Measurements from ENCODE around the gene PDZD4. TPM values are rescaled to one million over a fixed set of nuclear protein-coding genes. Genes with fewer than 3 reads are reported as not detected.

PDZD4 gene
- total RNA-seq, 2 donors from 2014 or later = 1.0 to 3.8 TPM

DNA sequence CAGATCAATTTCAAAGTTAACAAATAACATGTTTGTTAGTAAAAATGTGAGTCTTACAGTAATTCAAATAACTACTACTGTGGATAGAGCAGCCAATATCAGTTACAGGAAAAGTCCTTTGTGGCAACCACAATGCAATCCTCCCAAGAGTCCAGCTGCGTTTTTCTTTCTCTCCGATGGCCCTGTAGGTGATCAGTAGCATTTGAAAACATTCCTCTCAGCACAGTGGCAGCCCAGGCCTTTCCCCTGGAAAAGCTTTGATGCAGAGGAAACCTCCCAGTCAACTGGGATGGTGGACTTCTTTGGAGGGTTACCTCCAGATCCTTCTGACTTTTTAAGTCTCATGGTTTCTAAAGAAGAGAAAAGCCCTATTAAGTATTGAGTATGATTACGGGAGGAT, 18.0 kb upstream of the PDZD4 start:
- no peak for DNase-seq
- no peak for ATAC-seq
- intact Hi-C loops (cut with DNase I, micrococcal nuclease) = no loop called here

DNA sequence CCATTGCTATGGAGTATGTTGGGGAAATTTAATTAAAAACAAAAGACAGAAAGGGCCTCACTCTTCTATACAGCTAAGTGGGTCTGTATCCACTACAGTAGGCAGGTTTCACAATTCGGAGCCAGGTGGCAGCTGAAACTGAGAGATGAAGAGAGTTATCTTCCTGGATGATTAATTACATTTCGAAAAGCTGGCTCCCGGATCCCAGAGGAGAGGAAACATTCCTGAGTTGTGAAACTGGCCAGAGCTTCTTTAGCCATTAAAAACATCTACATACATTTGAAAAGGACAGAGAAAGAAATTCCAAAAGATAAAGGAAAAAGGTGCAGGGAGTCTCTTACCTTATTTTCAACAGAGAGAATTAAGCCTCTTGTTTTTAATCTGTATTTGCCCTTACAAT, 15.5 kb upstream of the PDZD4 start:
- no peak for ATAC-seq
- no peak for DNase-seq
- intact Hi-C loops (cut with DNase I, micrococcal nuclease) = no loop called here

DNA sequence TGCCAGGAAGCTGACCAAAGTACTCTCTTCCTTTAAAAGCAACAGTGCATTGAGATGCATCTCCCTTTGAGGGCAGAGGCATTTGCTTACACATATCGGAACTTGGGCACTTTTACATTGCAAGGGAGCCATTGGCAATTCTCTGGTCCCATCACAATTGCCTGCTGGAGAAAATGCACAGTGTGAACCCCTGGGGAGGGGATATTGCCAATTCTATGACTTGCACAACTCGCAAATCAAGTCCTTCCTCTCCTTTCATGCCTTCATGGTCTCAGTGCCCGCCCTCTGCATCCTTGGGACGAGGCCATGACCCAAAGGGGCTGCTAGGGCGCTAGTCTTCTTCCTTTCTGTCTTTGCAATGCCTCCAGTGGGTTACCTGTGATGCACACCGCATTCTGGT, 14.9 kb upstream of the PDZD4 start:
- no peak for DNase-seq
- no peak for ATAC-seq
- intact Hi-C loops (cut with DNase I, micrococcal nuclease) = no loop called here

DNA sequence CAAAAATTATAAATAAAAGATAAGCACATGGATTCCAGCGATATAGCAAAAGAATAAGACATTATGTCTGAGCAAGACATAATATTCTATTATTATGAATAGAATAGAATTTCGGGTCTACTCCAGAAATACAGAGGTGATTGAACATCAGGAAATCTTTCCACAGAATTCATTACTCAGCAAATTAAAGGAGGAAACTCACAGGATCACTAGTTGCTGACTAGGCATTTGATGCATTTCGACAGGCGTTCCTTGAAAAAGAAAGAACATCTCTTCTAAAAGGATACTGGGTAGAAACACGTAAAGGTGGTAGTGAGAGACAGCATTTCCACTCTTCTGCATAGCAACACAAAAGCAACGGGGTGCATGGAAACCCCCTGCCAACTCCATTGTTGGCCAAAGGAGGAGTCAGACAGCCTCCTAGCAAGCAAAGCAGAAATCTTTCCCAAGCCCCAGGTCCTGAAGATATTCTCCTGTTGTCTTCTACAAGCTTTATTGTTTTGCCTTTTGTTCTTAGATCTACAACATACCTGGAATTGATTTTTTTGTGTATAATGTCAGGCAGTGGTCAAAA, 14.3 kb upstream of the PDZD4 start:
- no peak for ATAC-seq
- intact Hi-C loops (cut with DNase I, micrococcal nuclease) = no loop called here
- DNase-seq = no peak

DNA sequence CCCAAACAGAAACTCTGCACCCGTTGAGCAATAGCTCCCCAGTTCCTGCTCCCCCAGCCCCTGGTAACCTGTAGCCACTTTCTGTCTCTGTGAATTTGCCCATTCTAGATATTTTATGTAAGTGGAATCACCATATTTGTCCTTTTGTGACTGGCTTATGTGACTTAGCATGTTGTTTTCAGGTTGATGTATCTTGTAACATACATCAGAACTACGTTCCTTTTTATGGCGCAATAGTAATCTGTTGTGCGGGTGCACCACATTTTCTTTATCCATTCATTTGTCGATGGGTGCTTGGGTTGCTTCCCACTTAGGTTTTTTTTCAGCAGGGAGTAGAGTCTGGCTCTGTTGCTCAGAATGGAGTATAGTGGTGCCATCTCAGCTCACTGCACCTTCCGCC, 6.6 kb upstream of the PDZD4 start:
- ATAC-seq (no peak), DNase-seq (no peak)
- intact Hi-C loops (cut with DNase I, micrococcal nuclease) = no loop called here

DNA sequence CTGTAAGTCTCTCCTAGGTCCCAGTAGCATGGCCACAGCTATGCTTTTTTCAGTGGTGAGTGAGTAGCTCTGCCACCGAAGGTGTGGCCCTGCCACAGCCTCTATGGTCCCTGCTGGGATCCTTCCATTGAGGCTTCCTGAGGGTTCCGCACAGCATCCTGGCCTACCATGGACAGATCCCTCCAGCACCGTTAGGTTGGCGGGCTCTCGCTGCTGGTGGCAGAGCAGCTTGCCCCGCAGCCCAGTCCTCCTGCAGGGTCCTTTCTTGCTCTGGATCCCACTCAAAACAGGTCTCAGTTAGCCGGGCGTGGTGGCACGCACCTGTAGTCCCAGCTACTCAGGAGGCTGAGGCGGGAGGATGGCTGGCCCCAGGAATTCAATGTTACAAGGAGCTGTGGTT, 2.4 kb upstream of the PDZD4 start:
- ATAC-seq (no peak), DNase-seq (no peak)
- intact Hi-C loops (cut with DNase I, micrococcal nuclease) = no loop called here

DNA sequence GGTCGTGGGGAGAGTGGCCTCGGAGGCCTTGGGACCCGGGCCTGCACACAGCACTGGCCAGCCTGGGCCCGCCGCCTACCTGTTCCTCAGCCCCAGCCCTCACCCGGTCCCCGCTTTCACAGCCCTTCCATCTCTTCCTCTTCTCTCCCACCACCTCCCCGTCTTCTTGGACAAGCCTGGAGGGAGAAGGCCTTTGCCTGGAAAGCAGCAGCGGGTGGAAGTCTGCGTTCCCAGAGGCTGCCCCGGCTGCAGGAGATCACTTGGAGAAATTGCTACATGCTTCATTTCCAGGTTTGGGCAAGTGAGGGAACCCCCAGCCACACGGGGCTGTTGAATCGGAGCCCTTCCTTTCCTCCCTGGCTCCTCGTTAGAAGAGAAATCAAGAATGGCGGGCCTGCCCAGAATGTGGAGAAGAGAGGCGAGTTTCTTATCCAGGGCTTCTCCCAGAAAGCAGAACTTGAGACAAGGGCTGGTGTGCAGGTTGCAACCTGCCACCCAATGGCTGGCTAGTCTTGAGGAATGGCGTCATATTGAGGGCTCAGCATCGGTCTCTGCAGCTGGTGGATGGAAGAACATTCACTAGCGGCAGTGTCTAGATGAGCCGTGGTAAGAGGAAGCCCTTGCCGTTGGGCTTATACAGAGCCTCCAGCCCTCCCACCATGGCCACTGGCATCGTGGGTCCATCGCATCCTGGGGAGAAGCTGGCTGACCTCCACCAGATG, 1.2 kb upstream of the PDZD4 start:
- no peak for DNase-seq
- no peak for ATAC-seq
- intact Hi-C loops (cut with DNase I, micrococcal nuclease) = no loop called here

DNA sequence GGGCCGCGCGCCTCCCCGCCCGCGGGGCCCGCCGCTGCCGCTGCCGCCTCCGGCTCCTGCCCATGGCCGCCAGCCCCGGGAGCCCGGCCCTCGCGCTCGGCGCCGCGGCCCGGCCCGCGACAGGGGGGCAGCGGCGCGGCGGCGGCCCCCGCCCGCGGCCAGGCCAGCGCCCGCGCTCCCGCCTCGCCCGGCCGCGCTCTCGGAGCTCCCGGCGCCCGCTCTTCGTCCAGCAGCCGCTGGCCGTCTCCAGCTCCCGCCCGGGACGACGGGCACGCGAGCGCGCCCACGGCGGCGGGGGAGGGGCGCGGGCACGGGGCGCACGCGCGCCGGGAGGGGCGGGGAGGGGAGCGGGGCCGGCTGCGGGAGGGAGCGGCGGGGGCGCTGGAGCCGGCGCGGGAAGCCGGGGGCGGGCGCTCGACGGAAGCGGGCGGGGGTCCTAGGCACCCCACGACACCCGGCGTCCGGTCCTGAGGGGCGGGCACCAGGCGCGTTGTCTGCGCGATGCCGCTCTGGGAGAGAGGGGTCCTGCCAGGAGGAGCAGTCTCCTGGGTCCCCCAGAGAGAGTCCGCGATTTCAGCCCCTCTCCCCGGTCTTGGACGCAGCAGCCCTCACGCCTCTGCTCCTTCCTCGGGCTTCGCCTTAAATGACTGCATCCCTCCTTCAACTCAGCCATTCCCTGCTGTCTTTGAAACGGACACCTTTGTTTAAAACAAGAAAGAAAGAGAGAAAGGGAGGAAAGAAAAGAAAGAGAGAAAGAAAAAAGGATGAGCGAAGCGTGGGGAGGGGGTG, 490 bp upstream of the PDZD4 start:
- DNase-seq = no peak
- intact Hi-C loops (cut with DNase I, micrococcal nuclease) = no loop called here
- ATAC-seq = no peak

DNA sequence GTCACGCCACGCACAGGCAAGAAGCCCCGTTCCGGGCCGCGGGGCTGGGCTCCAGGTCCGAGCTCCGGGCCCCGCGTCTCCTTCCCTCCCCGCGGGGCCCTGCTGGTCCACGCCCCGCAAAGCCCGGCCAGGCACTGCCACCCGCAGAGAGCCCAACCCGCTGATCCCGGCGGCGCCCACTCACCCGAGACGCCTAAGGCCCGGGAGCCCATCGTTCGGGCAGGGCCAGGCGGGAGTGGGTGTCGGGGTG, 870 bp downstream of the PDZD4 start:
- intact Hi-C loops (cut with DNase I, micrococcal nuclease) = no loop called here
- no peak for DNase-seq
- ATAC-seq = no peak

DNA sequence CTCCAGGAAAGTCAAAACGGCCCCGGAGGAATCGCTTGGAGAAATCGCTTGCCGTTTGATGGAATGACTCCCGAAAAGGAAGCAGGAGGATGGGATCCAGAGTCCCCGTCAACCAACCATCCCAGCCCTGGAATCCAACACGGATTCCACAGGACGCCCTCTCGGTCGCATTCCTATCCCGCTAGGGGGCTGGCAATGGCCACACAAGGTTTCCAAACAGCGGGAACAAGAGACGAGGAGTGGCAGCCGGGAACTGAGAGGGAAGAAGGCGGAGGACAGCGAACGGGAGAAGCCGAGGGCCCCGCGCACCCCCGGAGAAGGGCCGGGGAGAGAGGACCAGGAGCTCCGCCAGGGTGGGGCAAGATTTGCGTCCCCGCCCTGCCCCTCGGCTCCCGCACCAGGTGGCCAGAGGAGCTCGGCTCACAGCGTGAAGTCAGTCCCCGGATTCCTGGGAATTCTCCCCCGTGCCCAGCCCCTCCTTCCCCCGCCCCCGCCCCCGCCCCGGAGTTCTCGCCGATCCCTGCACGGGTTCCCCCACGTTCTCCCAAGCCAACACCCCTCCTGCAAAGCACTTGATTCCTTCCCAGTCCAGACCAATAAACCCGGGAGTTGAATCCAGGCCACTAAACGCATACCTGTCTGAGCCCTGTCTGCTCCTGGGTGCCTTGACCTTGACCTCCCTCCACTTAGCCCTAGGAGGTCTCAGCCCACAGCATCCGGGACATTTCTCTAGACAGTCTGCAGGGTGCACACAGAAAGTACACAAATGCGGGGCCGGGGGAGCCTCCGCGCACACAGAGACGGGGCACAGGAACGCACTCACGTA, 1.4 kb downstream of the PDZD4 start:
- ATAC-seq = no peak
- intact Hi-C loops (cut with DNase I, micrococcal nuclease) = no loop called here
- DNase-seq = no peak

DNA sequence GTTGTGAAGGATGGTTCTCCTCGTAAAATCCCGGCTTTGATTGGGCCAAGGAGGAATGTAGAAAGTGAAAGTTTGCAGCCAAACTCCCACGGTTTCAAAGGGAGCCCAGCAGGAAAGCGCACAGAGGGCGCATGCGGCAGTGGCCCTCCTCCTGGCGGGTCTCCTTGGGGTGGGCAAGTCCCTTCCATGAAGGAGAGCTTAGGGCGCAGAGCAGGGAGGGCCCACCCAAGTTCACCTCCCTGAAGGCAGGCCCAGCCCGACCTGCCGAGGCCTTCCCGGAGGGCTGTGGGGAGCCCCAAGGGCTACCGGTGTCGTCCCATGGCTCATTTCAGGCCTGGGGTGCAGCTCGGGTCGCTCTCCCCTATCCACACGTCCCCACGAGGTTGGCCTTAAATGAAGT, 2.0 kb downstream of the PDZD4 start:
- ATAC-seq (no peak), DNase-seq (no peak)
- intact Hi-C loops (cut with DNase I, micrococcal nuclease) = no loop called here

DNA sequence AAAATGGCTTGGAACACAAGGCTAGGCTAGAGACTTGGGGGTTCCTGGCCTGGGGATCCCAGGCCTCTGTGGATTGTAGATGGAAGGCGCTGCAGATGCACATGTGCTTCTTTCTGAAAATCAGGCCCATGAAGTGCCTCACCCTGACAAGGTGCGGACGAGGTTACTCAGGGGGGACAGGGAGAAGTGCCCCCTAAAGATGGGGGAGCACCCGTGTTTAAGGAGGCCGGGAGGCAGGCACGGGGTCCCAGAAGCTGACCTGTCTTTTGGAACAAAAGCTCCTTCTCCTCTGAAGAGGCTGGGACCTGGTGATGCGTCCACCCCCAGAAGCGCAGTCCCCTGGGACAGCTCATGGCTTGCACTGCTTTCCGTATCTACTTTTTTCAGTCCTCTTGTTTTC, 2.4 kb downstream of the PDZD4 start:
- no peak for DNase-seq
- no peak for ATAC-seq
- intact Hi-C loops (cut with DNase I, micrococcal nuclease) = no loop called here

DNA sequence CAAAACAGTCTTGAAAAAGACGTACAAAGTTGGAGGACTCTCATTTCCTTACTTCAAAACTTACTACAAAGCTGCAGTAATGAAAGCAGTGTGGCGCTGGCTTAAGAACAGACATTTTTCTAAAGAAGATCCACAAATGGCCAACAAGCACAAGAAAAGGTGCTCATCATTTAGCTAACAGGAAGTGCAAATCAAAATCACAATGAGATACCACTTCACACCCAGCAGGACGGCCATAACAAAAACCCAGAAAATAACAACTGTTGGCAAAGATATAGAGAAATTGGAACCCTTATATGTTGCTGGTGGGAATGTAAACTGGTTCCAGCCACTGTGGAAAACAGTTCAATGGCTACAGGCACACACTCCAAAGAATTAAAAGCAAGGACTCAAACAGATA, 3.3 kb downstream of the PDZD4 start:
- ATAC-seq = no peak
- intact Hi-C loops (cut with DNase I, micrococcal nuclease) = no loop called here
- DNase-seq = no peak

DNA sequence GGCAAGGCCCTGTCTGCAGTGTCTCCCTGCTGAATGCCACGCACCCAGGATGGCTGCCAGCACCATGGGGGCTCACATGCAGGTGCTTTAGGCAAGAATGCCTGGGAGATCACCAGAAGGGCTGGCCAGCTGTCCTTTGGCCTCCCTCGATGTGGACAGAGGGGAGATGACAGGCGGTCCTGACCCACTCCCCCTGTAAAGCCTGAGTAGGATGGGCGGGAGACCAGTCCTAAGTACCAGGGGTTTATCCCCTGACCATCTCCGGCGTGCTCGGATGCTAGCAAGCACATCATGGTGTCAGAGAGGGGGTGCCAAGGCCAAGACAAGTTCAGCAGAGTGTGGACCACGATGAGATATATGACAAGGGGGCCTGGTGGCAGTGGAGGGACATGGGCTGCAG, 5.3 kb downstream of the PDZD4 start:
- DNase-seq (no peak), ATAC-seq (no peak)
- intact Hi-C loops (cut with DNase I, micrococcal nuclease) = no loop called here

DNA sequence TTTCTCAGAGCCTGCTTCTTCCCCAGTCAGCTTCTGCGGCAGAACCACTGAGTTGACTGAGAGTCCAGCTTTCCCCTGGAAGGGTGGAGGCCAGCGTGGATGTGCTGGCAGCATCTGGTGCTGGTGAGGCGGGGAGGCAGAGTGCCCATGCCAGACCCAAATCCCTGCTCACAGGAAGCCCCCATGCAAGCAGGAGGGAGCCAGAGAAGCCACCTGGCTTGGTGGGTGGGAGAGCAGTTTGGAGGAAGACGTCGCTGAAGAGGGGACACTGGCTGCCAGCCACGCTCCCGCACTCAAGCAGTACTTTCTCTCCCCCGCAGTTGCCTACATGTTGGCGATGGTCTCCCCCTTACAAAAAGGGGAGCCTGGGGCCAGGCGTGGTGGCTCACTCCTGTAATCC, 6.0 kb downstream of the PDZD4 start:
- no peak for DNase-seq
- intact Hi-C loops (cut with DNase I, micrococcal nuclease) = no loop called here

DNA sequence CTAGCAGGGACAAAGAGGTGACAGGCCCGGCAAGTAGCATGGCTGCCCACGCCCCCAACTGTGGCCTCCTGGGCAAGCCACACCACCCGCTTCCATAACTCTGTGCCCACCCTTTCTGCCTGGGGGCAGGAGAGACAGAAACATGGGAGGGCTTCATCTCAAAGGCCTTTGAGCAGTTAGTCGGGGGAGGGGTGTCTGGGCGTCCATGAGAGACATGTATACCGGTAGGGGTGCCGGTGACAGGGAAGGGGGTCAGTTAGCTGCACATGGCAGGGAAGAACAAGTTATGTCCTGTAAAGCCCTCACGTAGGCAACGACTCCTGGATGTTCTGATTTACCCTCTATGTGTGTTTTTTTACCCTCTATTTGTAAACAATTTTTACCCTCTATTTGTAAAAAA, 9.3 kb downstream of the PDZD4 start:
- DNase-seq = no peak
- intact Hi-C loops (cut with DNase I, micrococcal nuclease) = no loop called here
- ATAC-seq = no peak

More for the DNA sequence above, 6.0 kb downstream of the PDZD4 start:
- no peak for ATAC-seq

DNA sequence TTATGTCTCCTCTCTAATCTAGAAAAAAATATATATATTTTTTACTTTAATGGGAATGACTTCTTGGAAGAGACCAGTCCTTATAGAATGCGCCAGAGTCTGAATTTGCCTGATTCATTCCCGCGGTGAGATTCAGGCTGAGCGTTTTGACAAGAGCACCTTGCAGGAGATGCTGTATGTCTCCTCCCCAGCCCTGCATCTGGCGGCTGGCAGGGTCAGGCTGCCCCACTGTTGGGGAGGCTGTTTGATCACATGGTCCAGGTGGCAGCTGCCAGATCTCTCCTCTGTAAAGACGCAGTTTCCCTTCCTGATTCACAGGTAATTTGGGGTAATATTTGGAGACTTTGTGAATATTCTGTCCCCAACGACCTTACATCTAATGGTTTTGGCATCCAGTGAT, 9.7 kb downstream of the PDZD4 start:
- no peak for ATAC-seq
- intact Hi-C loops (cut with DNase I, micrococcal nuclease) = no loop called here
- DNase-seq = no peak

DNA sequence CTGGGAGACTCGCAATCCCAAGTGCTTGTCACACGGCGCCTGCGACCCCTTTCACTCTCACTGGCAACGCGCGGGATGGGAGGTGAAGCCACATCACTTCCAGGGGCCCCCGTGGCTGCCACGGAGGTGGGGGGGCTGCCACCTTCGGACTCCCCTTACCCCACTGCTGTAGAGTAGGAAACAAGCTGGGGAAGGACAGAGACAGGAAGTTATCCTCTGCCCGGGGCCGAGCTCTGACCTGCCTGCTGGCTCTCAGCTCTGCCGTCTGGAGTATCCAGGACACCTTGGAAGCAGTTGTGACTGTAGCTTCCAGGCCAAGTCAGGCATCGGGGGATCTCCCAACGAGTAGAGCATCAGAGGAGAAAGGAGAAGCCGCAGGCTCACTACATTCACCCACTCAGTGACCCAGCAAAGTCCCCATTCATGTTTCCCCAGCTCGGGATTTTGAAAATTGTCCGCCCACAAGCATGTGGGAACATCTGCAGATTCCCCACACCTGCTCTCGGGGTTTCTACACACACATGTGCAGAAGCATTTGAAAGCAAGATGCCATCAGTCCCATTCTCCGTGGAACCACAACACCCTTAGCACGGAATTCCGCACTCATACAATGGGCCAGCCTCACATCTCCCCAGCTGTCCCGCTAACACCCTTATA, 10.8 kb downstream of the PDZD4 start:
- ATAC-seq = no peak
- intact Hi-C loops (cut with DNase I, micrococcal nuclease) = no loop called here
- DNase-seq = no peak

DNA sequence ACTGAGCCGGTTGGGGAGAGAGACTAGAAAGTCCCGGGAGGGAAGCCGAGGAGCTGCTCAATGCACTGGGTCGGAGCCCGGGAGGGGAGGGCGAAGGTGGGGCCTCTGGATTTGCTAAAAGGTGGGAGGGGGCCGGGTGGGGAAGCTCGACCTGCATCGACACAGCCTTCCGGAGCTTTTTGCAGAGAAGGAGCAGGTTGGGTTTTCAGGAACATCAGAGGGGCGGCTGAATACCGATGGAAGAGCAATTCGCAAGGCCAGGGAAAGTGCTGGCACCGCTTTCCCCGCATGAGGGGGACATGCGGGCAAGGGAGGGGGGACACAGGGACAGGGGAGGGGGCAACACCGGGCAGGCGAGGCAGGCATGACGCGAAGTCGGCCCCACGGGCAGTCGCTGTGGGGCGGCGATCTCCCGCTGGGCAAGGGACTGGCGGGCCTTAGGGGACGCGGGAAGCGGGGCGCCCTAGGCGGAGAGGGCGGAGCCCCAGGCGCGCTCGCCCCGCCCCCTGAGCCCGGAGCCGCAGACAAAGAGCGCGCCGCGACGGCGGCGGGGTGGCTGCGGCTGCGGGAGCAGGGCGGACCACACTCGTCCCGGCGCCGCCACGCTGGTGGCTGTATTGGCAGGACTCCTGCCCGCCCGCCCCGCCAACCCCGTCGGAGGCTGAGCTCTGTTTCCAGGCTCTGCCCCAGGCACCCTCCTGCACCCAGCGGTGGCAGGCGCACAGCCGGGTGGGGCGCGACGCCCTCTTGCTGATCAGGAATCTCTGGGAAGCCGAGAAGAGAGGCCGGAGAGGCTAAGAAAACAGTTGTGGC, 11.6 kb downstream of the PDZD4 start:
- peak; percentile 87 for ATAC-seq
- peak; percentile 20 to 54 for DNase-seq
- intact Hi-C loops (cut with DNase I, micrococcal nuclease) = no loop called here

All from left colon (tissue), 2 donors.